ENCODE results near the gene LRRC27. TPM values are rescaled to one million over a fixed set of nuclear protein-coding genes. Genes with fewer than 3 reads are reported as not detected.

The LRRC27 gene
- total RNA-seq, 1 experiment from 2014 or later = 4.1 TPM

DNA sequence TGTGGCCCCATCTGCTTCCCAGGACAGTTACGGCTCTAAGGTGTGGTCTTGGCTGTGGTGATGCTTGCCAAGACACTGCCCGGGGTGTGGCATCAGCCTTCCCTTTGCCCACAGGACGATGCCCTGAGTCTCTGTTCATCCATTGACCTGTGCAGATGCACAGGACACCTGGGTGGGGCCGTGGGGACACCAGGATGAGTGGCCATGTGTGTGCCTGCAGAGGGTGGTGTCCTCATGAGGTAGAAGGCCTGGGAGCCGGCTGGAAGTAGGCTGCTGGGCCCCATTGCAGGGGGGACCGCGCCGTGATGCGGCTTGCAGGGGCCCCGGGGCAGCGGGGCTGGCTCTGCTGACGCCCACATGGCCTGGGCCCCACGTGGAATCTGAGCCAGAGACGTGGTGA lies 42.6 kb downstream of the LRRC27 start:
- H3K9ac ChIP-seq (ENCODE audit: low read length) = no peak overlapping the region
- DNase-seq (ENCODE audit: low read depth, low spot score) (no peak), ATAC-seq (no peak)
- no peak for TF ChIP-seq SIN3A (IDR thresholded peaks at IDR 0.05; ENCODE audit: low read depth)
- no peak for TF ChIP-seq SP1 (IDR thresholded peaks at IDR 0.05; ENCODE audit: low read depth)
- no peak for TF ChIP-seq TCF7L2 (IDR thresholded peaks at IDR 0.05; ENCODE audit: borderline replicate concordance, extremely low read depth, insufficient read depth, insufficient read length)
- TF ChIP-seq ZNF274 (IDR thresholded peaks at IDR 0.05; ENCODE audit: low read depth, low read length) = no peak
- no peak for TF ChIP-seq EZH2 (IDR thresholded peaks at IDR 0.05)
- TF ChIP-seq ELF1 (IDR thresholded peaks at IDR 0.05; ENCODE audit: borderline replicate concordance, low read depth) = no peak
- TF ChIP-seq, protein P1, sequence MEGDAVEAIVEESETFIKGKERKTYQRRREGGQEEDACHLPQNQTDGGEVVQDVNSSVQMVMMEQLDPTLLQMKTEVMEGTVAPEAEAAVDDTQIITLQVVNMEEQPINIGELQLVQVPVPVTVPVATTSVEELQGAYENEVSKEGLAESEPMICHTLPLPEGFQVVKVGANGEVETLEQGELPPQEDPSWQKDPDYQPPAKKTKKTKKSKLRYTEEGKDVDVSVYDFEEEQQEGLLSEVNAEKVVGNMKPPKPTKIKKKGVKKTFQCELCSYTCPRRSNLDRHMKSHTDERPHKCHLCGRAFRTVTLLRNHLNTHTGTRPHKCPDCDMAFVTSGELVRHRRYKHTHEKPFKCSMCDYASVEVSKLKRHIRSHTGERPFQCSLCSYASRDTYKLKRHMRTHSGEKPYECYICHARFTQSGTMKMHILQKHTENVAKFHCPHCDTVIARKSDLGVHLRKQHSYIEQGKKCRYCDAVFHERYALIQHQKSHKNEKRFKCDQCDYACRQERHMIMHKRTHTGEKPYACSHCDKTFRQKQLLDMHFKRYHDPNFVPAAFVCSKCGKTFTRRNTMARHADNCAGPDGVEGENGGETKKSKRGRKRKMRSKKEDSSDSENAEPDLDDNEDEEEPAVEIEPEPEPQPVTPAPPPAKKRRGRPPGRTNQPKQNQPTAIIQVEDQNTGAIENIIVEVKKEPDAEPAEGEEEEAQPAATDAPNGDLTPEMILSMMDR (IDR thresholded peaks at IDR 0.05 in 2 of 3, conservative IDR thresholded peaks at IDR 0.05 in 1 of 3; ENCODE audit: borderline replicate concordance in 1 of 3, insufficient read depth in 1 of 3, low read depth in 2 of 3, low read length in 2 of 3) = no peak
- TF ChIP-seq, protein P2, sequence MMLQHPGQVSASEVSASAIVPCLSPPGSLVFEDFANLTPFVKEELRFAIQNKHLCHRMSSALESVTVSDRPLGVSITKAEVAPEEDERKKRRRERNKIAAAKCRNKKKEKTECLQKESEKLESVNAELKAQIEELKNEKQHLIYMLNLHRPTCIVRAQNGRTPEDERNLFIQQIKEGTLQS (IDR thresholded peaks at IDR 0.05) = no peak
- TF ChIP-seq, protein P3, sequence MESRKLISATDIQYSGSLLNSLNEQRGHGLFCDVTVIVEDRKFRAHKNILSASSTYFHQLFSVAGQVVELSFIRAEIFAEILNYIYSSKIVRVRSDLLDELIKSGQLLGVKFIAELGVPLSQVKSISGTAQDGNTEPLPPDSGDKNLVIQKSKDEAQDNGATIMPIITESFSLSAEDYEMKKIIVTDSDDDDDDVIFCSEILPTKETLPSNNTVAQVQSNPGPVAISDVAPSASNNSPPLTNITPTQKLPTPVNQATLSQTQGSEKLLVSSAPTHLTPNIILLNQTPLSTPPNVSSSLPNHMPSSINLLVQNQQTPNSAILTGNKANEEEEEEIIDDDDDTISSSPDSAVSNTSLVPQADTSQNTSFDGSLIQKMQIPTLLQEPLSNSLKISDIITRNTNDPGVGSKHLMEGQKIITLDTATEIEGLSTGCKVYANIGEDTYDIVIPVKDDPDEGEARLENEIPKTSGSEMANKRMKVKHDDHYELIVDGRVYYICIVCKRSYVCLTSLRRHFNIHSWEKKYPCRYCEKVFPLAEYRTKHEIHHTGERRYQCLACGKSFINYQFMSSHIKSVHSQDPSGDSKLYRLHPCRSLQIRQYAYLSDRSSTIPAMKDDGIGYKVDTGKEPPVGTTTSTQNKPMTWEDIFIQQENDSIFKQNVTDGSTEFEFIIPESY (IDR thresholded peaks at IDR 0.05; ENCODE audit: extremely low read depth, insufficient replicate concordance, low read length) = no peak
- no peak for TF ChIP-seq FOSL1 (IDR thresholded peaks at IDR 0.05; ENCODE audit: low read depth)
- no peak for TF ChIP-seq YY1 (IDR thresholded peaks at IDR 0.05; ENCODE audit: extremely low read depth, insufficient replicate concordance, low read depth, low read length)
- no peak for TF ChIP-seq POLR2A (IDR thresholded peaks at IDR 0.05; ENCODE audit: borderline replicate concordance, extremely low read depth, insufficient read depth, insufficient read length)
- TF ChIP-seq, protein P4, sequence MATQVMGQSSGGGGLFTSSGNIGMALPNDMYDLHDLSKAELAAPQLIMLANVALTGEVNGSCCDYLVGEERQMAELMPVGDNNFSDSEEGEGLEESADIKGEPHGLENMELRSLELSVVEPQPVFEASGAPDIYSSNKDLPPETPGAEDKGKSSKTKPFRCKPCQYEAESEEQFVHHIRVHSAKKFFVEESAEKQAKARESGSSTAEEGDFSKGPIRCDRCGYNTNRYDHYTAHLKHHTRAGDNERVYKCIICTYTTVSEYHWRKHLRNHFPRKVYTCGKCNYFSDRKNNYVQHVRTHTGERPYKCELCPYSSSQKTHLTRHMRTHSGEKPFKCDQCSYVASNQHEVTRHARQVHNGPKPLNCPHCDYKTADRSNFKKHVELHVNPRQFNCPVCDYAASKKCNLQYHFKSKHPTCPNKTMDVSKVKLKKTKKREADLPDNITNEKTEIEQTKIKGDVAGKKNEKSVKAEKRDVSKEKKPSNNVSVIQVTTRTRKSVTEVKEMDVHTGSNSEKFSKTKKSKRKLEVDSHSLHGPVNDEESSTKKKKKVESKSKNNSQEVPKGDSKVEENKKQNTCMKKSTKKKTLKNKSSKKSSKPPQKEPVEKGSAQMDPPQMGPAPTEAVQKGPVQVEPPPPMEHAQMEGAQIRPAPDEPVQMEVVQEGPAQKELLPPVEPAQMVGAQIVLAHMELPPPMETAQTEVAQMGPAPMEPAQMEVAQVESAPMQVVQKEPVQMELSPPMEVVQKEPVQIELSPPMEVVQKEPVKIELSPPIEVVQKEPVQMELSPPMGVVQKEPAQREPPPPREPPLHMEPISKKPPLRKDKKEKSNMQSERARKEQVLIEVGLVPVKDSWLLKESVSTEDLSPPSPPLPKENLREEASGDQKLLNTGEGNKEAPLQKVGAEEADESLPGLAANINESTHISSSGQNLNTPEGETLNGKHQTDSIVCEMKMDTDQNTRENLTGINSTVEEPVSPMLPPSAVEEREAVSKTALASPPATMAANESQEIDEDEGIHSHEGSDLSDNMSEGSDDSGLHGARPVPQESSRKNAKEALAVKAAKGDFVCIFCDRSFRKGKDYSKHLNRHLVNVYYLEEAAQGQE (IDR thresholded peaks at IDR 0.05; ENCODE audit: low read depth) = no peak
- no peak for TF ChIP-seq POLR2AphosphoS5 (IDR thresholded peaks at IDR 0.05; ENCODE audit: low read depth, low read length)
- TF ChIP-seq JUND (IDR thresholded peaks at IDR 0.05) = no peak
- no peak for TF ChIP-seq EGR1 (IDR thresholded peaks at IDR 0.05; ENCODE audit: low read depth)
- H3K27ac ChIP-seq (ENCODE audit: low read depth, low read length) = no peak overlapping the region
- H3K9me2 ChIP-seq (ENCODE audit: insufficient read depth) = no peaks in the 10 kb centered on the region
- ChIA-PET CTCF (no interaction called here), RAD21 (ENCODE audit: low non-redundant PET in 1 of 2, low total read pairs in 2 of 2, uncharacterized antibody in 2 of 2, unreplicated experiment in 2 of 2) (no interaction called here), POLR2A (no interaction called here)
- peaks cover 3 to 6% of the 10 kb centered on the region in 2 experiments; a peak in 3 of 4 replicates for H3K4me1 ChIP-seq (ENCODE audit: control insufficient read depth in 1 of 2, insufficient read depth in 2 of 2, low read length in 2 of 2)
- no peaks in the 10 kb centered on the region for H3K27me3 ChIP-seq (ENCODE audit: insufficient read depth, low read length)
- no peaks in the 10 kb centered on the region for H3K36me3 ChIP-seq (ENCODE audit: control insufficient read depth in 1 of 2, insufficient read depth in 2 of 2, low read length in 2 of 2)
- H3K4me2 ChIP-seq (ENCODE audit: low read length) = no peak overlapping the region
- no peaks in the 10 kb centered on the region for H3K9me3 ChIP-seq (ENCODE audit: control insufficient read depth in 1 of 2, insufficient read depth in 1 of 2, low read depth in 1 of 2, low read length in 2 of 2)
- H2AFZ ChIP-seq (ENCODE audit: low read depth, low read length, poor library complexity, severe bottlenecking) = no peak overlapping the region
- H3K79me2 ChIP-seq (ENCODE audit: insufficient read depth, low read length) = no peaks in the 10 kb centered on the region
- BruUV-seq (replicated peaks) = no TSS peak
- no peak overlapping the region for H3K4me3 ChIP-seq (replicated peaks in 1 of 2; ENCODE audit: low read depth in 1 of 2, low read length in 2 of 2)
- no peaks in the 10 kb centered on the region for H4K20me1 ChIP-seq (ENCODE audit: insufficient read depth)
- intact Hi-C loops (cut with micrococcal nuclease) = no loop called here
